Measurements from ENCODE around the gene PLEKHA8. TPM values are rescaled to one million over a fixed set of nuclear protein-coding genes. Genes with fewer than 3 reads are reported as not detected.
"Not testable (repeated sequence)": the region's sequence is repeated elsewhere in the genome, so short reads cannot be mapped to it uniquely, and the experiment has no call there.

Gene PLEKHA8
- total and polyA plus RNA-seq, 8 donors: 9.8 to 19.2 (median 17.5) TPM

DNA sequence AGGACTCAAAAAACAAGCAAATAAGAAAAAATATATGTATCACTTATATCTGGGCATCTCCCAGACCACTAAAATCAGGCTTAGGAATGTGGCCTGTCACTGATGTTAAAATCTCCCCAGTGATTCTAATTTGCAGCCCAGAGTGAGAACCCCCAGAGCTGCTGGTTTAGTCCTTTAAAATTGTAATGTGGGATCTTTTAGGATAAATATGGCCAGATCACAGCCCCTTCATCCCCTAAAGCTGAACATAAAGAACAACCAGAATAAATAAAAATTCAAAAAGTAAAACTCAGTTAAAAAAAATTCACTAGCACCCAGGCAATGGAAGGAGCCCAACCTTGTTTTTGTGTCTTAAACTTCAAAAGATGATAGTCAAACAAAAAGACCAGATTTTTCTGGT, 60.1 kb downstream of the PLEKHA8 start:
- H3K36me3 ChIP-seq: no peaks in the 10 kb centered on the region
- no peak for ATAC-seq
- H3K27me3 ChIP-seq: no peaks in the 10 kb centered on the region
- DNase-seq: no peak
- no peaks in the 10 kb centered on the region for H3K9me3 ChIP-seq
- TF ChIP-seq, protein P1, sequence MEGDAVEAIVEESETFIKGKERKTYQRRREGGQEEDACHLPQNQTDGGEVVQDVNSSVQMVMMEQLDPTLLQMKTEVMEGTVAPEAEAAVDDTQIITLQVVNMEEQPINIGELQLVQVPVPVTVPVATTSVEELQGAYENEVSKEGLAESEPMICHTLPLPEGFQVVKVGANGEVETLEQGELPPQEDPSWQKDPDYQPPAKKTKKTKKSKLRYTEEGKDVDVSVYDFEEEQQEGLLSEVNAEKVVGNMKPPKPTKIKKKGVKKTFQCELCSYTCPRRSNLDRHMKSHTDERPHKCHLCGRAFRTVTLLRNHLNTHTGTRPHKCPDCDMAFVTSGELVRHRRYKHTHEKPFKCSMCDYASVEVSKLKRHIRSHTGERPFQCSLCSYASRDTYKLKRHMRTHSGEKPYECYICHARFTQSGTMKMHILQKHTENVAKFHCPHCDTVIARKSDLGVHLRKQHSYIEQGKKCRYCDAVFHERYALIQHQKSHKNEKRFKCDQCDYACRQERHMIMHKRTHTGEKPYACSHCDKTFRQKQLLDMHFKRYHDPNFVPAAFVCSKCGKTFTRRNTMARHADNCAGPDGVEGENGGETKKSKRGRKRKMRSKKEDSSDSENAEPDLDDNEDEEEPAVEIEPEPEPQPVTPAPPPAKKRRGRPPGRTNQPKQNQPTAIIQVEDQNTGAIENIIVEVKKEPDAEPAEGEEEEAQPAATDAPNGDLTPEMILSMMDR (IDR thresholded peaks at IDR 0.05): no peak
- no peak overlapping the region for H3K4me3 ChIP-seq
- no peak overlapping the region for H3K27ac ChIP-seq
- no peaks in the 10 kb centered on the region for H3K4me1 ChIP-seq
- intact Hi-C loops (cut with DNase I): no loop called here

DNA sequence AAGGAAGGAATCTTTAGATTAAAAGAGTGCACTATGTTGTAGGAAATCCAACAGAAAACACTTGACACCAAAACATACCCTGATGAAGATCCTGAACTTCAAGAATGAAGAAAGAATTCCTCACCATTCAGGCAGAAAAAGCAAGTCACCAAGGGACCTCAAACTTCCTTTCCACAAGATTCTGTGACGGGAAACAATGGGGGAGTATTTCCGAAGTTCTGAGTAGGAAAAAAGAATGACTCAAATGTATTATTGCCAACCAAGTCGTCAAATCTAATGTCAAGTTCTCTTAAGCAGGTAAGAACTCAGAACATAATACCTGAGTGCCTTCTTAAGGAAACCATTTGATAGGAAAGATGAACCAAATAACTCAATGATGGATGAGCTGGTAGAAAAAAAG, 61.9 kb downstream of the PLEKHA8 start:
- intact Hi-C loops (cut with DNase I): no loop called here
- TF ChIP-seq, protein P1 (IDR thresholded peaks at IDR 0.05): no peak

DNA sequence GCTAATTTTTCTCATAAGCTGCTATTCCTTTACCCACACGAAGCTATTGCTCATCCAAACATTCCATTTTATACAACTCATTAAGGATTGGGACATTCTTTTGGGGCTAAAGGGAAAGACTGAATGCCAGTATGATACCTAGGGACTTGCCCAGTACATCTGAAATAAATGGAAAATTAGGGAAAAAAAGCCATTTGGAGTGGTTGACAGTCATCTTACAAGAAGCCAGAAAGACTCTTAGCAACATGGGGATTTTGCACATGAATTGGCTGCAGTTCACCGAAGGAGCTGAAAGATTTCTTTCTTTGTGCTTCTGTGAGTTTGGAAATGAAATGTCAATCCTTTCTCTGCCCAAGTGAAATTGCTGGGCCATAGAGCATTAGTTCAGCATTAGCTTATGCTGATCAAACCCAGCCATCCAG, 63.3 kb downstream of the PLEKHA8 start:
- intact Hi-C loops (cut with DNase I): no loop called here

More for the DNA sequence above, 61.9 kb downstream of the PLEKHA8 start:
- no peaks in the 10 kb centered on the region for H3K36me3 ChIP-seq
- H3K4me3 ChIP-seq: no peak overlapping the region
- no peaks in the 10 kb centered on the region for H3K27me3 ChIP-seq
- no peak overlapping the region for H3K27ac ChIP-seq
- DNase-seq (no peak), ATAC-seq (no peak)
- no peaks in the 10 kb centered on the region for H3K9me3 ChIP-seq
- no peaks in the 10 kb centered on the region for H3K4me1 ChIP-seq

DNA sequence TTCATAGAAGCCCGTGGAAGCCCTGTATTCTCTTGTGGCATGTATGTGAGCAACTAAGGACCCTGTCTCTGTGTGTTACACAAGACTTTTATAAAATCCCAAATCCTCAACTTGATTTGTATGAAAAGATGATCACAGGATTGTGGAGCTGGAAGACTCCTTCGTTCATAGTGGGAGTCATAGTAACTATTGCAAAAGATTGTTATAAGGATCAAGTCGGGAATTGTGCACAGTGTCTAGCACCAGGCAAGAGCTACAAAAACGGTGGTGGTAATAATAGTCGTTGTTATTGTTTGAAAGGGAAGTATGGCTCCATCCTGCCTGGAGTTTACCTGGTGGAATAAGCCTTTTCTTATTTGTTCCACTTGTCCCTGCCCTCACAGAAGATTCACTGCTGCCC, 63.8 kb downstream of the PLEKHA8 start:
- DNase-seq: no peak
- no peaks in the 10 kb centered on the region for H3K4me1 ChIP-seq
- no peaks in the 10 kb centered on the region for H3K9me3 ChIP-seq
- no peak overlapping the region for H3K4me3 ChIP-seq
- H3K27ac ChIP-seq: no peak overlapping the region
- no peaks in the 10 kb centered on the region for H3K27me3 ChIP-seq
- H3K36me3 ChIP-seq: no peaks in the 10 kb centered on the region
- no peak for ATAC-seq
- TF ChIP-seq, protein P1 (IDR thresholded peaks at IDR 0.05): no peak
- intact Hi-C loops (cut with DNase I): no loop called here

More for the DNA sequence above, 63.3 kb downstream of the PLEKHA8 start:
- TF ChIP-seq, protein P1 (IDR thresholded peaks at IDR 0.05): no peak
- no peak overlapping the region for H3K4me3 ChIP-seq
- H3K27ac ChIP-seq: no peak overlapping the region
- H3K27me3 ChIP-seq: no peaks in the 10 kb centered on the region
- H3K36me3 ChIP-seq: no peaks in the 10 kb centered on the region
- H3K4me1 ChIP-seq: no peaks in the 10 kb centered on the region
- H3K9me3 ChIP-seq: no peaks in the 10 kb centered on the region
- ATAC-seq (no peak), DNase-seq (no peak)

DNA sequence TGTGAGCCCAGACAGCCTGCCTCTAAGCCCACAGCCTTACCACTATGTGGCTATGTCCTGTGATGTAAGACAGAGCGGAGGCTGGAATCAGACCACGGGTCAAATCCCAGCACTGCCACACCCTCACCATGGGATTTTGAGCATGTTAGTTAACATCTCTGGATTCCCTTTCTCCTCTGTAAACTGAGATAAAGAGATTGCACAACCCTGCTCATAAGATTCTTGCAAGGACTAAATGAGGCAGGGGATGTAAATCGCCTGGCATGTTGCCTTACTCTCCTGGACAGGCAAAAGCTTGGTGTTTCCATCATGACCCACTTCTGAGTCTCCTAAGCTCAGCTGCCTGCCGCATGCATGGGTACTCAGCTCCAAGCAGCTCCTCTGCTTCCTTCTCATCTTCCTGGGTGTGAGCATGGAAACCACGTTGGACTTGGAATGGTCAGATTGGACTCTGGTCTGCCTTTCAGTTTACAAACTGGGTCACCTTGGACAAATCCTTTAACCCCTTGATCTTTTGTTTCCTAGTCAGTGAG, 65.3 kb downstream of the PLEKHA8 start:
- Histone ChIP-seq H3K36me3 (no peaks in the 10 kb centered on the region), H3K4me1 (no peaks in the 10 kb centered on the region), H3K27ac (no peak overlapping the region), H3K4me3 (no peak overlapping the region), H3K27me3 (no peaks in the 10 kb centered on the region), H3K9me3 (peaks cover 0 to 2% of the 10 kb centered on the region in 2 donors)
- peak; percentile 41 for ATAC-seq
- intact Hi-C loops (cut with DNase I): no loop called here
- DNase-seq: no peak
- TF ChIP-seq, protein P1 (IDR thresholded peaks at IDR 0.05): no peak

DNA sequence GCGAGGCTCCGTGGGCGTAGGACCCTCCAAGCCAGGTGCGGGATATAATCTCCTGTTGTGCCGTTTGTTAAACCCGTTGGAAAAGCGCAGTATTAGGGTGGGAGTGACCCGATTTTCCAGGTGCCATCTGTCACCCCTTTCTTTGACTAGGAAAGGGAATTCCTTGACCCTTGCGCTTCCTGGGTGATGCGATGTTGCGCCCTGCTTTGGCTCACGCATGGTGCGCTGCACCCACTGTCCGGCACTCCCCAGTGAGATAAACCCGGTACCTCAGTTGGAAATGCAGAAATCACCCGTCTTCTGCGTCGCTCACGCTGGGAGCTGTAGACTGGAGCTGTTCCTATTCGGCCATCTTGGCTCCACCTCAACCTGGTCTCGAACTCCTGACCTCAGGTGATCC, 70.4 kb downstream of the PLEKHA8 start:
- H3K27ac ChIP-seq; H3K4me3 ChIP-seq; intact Hi-C loops (cut with DNase I); DNase-seq; H3K27me3 ChIP-seq; H3K9me3 ChIP-seq; H3K36me3 ChIP-seq; ATAC-seq; H3K4me1 ChIP-seq: not testable (repeated sequence)

Measured in left lung (tissue), 10 donors.